Parathyroid adenoma (tissue), 2 donors: ENCODE measurements around the gene MIB1.

ENCODE experiments used
- H2AFZ ChIP-seq: fragments of 300-600 bp; sonication (generic); one replicate; pipeline ENCODE4 v1.7.0; 2017; ENCODE audit warnings: antibody characterized with exemption, mild to moderate bottlenecking
- H3K27ac ChIP-seq: fragments of 300-600 bp; sonication (generic); one replicate; pipeline ENCODE4 v1.7.0; 2017
- H3K27me3 ChIP-seq: fragments of 300-600 bp; sonication (generic); one replicate; pipeline ENCODE4 v1.7.0; 2017; ENCODE audit warnings: low read length; ENCODE audit not compliant: control insufficient read depth, insufficient read depth
- H3K36me3 ChIP-seq: fragments of 300-600 bp; sonication (generic); one replicate; pipeline ENCODE4 v1.7.0; 2017; ENCODE audit warnings: low read length; ENCODE audit not compliant: control insufficient read depth, insufficient read depth
- H3K4me1 ChIP-seq: fragments of 300-600 bp; sonication (generic); one replicate; pipeline ENCODE4 v1.7.0; 2017; ENCODE audit warnings: control low read depth
- H3K4me2 ChIP-seq: fragments of 300-600 bp; sonication (generic); one replicate; pipeline ENCODE4 v1.7.0; 2017; ENCODE audit warnings: low read length
- H3K4me3 ChIP-seq: fragments of 300-600 bp; sonication (generic); one replicate; pipeline ENCODE4 v1.7.0; 2017; ENCODE audit warnings: low read depth, low read length
- H3K79me2 ChIP-seq: fragments of 300-600 bp; sonication (generic); one replicate; pipeline ENCODE4 v1.7.0; 2017; ENCODE audit warnings: control low read depth
- H3K9ac ChIP-seq: fragments of 300-600 bp; sonication (generic); one replicate; pipeline ENCODE4 v1.7.0; 2017; ENCODE audit warnings: mild to moderate bottlenecking
- H3K9me3 ChIP-seq: fragments of 300-600 bp; sonication (generic); one replicate; pipeline ENCODE4 v1.7.0; 2017; ENCODE audit warnings: low read length; ENCODE audit not compliant: control insufficient read depth
- TF ChIP-seq, protein P1 (sequence below): fragments of 300-600 bp; sonication (generic); IDR thresholded peaks from one replicate; pipeline ENCODE4 v1.7.0; 2017; ENCODE audit warnings: antibody characterized with exemption, mild to moderate bottlenecking
- donor health status: primary hyperparathyroidism.

Gene MIB1

DNA sequence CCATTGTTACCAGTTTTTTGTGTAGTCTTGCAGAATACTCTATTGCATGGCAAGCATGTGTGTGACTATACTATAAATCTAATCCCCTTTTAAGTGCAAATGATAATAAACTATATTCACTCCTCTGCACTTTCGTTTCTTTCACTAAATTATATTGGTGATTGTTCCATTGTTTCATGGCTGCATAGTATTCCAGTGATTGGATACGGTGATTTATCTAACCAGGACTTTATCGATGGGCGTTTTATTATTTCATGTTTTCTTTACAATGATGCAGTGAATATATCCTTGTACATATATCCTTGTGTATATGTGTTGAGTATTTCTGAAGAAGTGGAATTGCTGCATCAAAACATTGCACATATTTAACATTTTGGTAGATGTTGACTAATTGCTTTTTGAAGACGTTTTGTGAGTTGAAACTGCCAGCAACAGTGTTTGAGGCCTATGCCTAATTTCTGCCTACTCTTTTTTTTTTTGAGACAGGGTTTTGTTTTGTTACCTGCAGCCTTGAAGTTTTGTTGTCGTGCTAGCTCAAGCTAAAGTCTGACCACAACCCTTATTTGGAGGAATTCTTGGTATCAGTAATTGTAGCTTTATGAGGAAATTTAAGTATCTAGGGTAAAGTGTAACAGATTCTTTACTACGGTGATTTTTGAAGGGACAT is 2.7 kb downstream of the MIB1 start:
- no peak overlapping the region for H3K27ac ChIP-seq
- H3K4me3 ChIP-seq, result no peak overlapping the region
- no peak overlapping the region for H2AFZ ChIP-seq
- peaks cover 8% of the 10 kb centered on the region for H3K79me2 ChIP-seq
- H3K9me3 ChIP-seq, result no peaks in the 10 kb centered on the region
- H3K4me1 ChIP-seq, result peaks cover 9% of the 10 kb centered on the region
- TF ChIP-seq, protein P1, sequence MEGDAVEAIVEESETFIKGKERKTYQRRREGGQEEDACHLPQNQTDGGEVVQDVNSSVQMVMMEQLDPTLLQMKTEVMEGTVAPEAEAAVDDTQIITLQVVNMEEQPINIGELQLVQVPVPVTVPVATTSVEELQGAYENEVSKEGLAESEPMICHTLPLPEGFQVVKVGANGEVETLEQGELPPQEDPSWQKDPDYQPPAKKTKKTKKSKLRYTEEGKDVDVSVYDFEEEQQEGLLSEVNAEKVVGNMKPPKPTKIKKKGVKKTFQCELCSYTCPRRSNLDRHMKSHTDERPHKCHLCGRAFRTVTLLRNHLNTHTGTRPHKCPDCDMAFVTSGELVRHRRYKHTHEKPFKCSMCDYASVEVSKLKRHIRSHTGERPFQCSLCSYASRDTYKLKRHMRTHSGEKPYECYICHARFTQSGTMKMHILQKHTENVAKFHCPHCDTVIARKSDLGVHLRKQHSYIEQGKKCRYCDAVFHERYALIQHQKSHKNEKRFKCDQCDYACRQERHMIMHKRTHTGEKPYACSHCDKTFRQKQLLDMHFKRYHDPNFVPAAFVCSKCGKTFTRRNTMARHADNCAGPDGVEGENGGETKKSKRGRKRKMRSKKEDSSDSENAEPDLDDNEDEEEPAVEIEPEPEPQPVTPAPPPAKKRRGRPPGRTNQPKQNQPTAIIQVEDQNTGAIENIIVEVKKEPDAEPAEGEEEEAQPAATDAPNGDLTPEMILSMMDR, result no peak
- no peak overlapping the region for H3K4me2 ChIP-seq
- H3K27me3 ChIP-seq, result no peaks in the 10 kb centered on the region
- H3K9ac ChIP-seq, result no peak overlapping the region
- H3K36me3 ChIP-seq, result no peaks in the 10 kb centered on the region

DNA sequence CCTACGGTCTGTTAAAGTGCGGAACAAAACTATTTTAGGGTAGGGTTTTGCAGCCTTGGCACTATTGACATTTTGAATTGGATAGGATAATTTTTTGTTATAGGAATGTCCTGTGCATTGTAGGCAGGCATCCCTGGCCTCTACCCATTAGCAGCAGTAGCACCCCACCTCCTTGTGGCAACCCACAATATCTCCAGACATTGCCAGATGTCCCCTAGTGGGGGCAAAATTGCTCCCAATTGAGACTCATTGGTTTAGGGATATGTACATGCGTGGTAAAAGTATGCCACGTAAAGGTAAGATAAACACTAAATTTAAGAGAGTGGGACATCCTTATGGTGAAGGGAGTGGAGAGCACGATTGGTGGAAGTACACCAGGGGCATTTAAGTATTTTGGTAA is 4.6 kb downstream of the MIB1 start:
- Histone ChIP-seq H3K9me3 (no peaks in the 10 kb centered on the region), H3K79me2 (peaks cover 13% of the 10 kb centered on the region), H3K27me3 (no peaks in the 10 kb centered on the region), H3K36me3 (no peaks in the 10 kb centered on the region), H3K4me3 (no peak overlapping the region), H3K4me1 (peaks cover 9% of the 10 kb centered on the region), H3K27ac (no peak overlapping the region), H3K9ac (no peak overlapping the region), H2AFZ (no peak overlapping the region), H3K4me2 (no peak overlapping the region)
- TF ChIP-seq, protein P1, result no peak

DNA sequence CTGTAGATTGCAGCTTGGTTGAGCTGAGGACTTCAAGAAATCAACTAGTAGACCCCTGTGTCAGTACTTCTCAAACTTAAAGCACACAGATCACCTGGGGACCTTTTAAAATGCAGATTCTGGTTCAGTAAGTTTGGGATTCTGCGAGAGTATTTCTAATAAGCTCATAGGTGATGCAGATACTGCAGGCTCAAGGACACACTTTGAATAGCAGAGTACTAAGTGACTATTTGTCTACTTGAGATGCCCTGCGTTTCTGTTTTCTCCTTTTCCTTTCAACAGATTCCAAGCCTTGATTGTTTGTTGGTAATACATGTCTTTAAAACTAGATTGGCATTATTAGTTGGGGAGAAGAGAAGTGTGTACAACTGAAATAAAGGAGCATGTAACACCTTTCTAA is 6.7 kb downstream of the MIB1 start:
- H3K4me3 ChIP-seq, result no peak overlapping the region
- TF ChIP-seq, protein P1, result no peak
- H3K4me1 ChIP-seq, result peaks cover 9% of the 10 kb centered on the region
- H3K79me2 ChIP-seq, result peaks cover 13% of the 10 kb centered on the region
- H3K4me2 ChIP-seq, result no peak overlapping the region
- no peak overlapping the region for H3K27ac ChIP-seq
- H3K9ac ChIP-seq, result no peak overlapping the region
- H3K27me3 ChIP-seq, result no peaks in the 10 kb centered on the region
- no peaks in the 10 kb centered on the region for H3K36me3 ChIP-seq
- H3K9me3 ChIP-seq, result no peaks in the 10 kb centered on the region
- H2AFZ ChIP-seq, result no peak overlapping the region

DNA sequence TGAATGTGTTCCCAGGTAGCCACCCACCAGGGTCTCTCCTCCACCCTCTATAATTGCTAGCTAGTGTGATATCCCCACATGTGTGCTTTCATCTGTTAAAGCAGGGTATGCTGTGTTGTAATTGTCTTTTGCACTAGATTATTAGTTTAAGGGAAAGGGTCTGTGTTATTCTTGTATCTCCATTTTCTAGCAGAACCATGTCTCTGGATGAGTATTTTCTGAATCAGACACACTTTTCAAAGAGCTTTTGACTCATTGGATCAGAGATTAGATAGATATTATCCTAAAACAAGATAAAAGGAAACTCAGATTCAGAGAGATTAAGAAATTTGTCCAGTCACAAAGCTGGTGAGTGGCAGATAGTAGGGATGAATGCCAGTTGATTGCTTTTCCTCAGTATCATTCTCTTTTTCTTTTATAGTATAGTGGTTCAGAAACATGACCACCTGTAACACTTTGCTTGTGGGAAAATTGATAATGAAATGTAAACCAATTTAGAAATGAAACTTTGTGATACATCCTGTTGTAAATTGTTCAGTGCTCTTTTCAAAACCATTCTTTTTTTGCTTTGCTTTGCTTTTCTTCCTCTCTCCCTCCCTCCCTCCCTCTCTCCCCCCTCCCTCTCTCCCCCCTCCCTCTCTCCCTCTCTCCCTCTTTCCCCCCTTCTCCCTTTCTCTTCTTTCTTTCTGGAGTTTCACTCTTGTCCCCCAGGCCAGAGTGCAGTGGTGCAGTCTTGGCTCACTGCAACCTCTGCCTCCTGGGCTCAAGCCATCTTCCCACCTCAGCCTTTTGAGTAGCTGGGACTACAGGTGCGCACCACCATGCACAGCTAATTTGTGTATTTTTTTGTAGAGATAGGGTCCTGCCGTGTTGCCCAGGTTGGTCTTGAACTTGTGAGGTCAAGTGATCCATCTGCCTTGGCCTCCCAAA is 7.4 kb downstream of the MIB1 start:
- no peak overlapping the region for H2AFZ ChIP-seq
- H3K9ac ChIP-seq, result no peak overlapping the region
- H3K27ac ChIP-seq, result no peak overlapping the region
- TF ChIP-seq, protein P1, result no peak
- no peak overlapping the region for H3K4me3 ChIP-seq
- H3K36me3 ChIP-seq, result no peaks in the 10 kb centered on the region
- H3K79me2 ChIP-seq, result peaks cover 13% of the 10 kb centered on the region
- peaks cover 9% of the 10 kb centered on the region for H3K4me1 ChIP-seq
- no peak overlapping the region for H3K4me2 ChIP-seq
- no peaks in the 10 kb centered on the region for H3K27me3 ChIP-seq
- H3K9me3 ChIP-seq, result no peaks in the 10 kb centered on the region
